GM21619 (cell line): ENCODE results near the gene C17orf107.

ENCODE experiments used
- ATAC-seq: cut with Tn5 transposase; IDR thresholded peaks from one replicate; pipeline ENCODE4 v1.9.1; 2021; ENCODE audit not compliant: unreplicated experiment

C17orf107 gene

DNA sequence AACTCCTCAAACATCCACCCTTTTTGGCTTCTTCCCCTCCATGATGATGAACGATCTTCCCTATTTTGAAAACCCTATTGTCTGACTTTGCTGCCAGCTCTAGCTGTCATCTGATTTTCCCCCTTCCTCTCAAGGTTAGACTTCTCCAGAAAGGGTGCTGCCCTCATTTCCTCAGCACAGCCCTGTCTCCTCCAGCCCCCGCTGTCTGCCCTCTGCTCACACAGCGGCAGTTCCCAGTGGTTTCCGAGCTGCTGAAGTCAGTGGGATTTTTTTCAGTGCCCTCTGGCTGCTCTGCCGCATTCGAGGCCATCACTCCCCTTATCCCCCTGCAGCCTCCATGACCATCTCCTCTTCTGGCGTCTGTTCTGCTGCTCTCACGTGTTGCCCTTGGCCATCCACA is 26.6 kb upstream of the C17orf107 start:
- no peak for ATAC-seq

DNA sequence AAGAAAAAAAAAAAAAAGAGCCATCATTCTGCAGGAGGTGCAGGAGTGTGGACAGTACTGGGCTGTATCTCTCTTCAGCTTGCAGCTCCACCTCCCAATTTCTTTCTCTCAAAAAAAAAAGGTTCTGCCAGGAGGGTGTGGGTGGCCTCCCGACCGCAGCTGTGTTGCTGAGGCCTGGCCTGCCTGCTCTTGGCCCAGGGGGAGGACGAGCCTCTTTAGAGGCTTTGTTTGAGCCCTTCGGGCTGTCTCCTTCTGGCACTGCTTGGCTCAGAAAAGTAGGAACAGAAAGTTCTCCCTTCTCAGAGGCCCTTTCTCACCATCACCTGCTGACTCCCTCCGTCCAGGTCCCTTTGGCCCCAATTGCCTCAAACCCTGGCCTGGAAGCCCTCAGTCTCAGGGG is 22.2 kb upstream of the C17orf107 start:
- no peak for ATAC-seq

DNA sequence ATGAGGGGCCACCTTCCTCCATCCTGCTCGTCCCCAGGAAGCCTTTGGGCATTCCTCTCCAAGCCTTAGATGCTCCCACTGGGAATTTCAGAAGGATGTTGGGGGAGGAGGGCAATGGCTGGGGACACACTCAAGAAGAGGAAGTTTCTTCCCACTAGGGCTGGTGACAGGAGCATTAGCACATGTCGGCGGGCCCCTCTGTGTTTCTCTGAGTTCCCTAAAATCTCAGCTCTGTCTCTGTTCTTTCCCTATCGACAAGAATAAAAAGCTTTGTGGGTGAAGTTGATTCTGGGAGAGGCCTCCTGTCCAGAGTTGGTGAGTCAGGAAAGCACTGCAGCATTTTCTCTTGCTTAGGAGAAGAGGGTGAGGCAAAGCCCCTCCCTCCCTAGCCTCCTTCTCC is 19.7 kb upstream of the C17orf107 start:
- ATAC-seq: no peak

DNA sequence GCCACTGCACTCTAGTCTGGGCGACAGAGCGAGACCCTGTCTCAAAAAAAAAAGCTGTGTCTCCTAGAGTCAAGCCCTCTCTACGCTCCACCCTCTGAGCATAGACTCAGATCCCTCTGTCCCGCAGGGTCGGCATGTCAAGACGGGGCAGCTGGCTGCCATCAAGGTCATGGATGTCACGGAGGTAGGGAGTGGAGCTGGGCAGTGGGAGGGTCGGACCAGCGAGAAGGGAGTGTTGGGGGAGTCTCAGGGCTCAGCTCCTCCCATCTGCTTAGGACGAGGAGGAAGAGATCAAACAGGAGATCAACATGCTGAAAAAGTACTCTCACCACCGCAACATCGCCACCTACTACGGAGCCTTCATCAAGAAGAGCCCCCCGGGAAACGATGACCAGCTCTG is 18.5 kb upstream of the C17orf107 start:
- no peak for ATAC-seq

DNA sequence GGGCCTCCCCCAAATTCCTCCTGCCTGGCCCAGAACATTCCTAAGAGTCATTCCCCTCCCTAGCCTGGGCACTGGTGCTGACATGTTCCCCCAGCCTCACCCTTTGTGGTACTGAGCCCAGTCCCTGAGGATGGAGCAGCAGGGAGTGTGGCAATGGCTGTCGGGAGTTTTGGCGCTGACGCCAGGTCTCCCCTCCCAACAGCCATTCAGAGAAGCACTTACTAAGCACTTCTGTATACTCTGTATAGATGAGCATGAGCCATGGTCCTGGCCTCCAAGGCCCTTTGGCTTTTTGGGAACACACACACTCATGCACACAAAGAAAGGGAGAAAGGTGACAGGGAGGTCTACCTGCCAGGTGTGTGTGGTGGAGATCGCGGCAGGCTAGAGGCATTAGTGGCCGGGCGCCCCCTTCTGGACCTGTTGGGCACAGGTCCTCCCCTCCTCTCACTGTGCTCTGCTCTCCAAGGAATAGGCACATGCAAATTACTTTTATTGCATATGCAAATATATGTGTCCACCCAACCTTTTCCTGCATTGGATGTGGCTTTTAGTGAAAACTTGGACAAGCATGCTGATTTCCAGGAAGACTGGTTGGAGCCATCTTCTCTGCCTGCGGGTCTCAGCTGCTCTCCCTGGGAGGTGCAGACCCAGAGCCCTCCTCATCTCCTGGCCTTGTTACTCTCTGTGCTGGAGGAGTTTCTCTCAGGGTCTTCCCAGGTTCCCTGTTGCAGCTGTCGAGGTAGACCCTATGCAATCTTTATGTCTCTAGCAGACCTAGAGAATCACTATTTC is 17.4 kb upstream of the C17orf107 start:
- no peak for ATAC-seq

DNA sequence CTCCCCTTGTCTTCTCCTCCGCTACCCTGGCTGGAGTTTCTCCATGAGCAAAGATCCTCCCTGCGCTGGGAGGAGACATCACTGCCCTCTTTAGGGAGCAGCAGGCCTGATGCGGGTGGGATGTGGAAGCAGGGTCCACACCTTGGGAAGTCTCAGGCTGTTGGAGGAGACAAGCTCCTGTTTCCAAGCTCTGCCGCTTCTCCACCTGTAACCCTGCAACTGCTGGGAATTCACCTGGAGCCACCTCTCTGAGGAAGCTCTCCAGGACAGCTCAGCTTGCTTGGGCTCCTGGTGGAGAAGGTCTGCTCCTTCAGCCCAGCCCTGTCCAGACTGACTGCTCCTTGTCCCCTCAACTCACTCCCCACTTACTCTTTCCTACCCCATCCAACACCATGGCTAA is 14.8 kb upstream of the C17orf107 start:
- no peak for ATAC-seq

DNA sequence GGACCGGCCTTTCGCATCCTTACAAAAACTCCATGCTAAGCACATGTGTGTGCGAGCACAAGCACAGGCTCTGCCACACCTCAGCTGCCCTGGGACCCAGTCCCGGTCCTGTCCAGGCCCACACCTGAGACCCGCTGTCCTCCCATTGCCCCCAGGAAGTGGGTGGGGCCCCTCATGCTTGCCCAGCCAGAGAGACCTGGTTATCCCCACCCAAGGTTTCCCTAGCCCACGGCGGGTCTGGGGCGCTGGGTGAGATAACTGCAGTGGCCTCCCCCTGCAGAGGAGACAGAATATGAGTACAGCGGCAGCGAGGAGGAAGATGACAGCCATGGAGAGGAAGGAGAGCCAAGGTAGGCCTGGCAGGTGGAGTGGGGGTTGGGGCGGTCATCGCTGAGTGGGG is 12.5 kb upstream of the C17orf107 start:
- no peak for ATAC-seq

DNA sequence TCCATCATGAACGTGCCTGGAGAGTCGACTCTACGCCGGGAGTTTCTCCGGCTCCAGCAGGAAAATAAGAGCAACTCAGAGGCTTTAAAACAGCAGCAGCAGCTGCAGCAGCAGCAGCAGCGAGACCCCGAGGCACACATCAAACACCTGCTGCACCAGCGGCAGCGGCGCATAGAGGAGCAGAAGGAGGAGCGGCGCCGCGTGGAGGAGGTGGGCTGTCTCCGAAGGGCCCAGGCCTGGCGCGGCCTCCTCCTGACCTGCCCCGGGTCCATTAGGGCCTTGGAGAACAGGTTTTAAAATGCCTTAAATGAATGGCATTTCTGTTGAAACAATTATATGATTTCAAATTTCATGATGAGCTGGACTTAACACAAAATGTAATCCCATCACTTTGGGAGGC is 11.8 kb upstream of the C17orf107 start:
- ATAC-seq: no peak

DNA sequence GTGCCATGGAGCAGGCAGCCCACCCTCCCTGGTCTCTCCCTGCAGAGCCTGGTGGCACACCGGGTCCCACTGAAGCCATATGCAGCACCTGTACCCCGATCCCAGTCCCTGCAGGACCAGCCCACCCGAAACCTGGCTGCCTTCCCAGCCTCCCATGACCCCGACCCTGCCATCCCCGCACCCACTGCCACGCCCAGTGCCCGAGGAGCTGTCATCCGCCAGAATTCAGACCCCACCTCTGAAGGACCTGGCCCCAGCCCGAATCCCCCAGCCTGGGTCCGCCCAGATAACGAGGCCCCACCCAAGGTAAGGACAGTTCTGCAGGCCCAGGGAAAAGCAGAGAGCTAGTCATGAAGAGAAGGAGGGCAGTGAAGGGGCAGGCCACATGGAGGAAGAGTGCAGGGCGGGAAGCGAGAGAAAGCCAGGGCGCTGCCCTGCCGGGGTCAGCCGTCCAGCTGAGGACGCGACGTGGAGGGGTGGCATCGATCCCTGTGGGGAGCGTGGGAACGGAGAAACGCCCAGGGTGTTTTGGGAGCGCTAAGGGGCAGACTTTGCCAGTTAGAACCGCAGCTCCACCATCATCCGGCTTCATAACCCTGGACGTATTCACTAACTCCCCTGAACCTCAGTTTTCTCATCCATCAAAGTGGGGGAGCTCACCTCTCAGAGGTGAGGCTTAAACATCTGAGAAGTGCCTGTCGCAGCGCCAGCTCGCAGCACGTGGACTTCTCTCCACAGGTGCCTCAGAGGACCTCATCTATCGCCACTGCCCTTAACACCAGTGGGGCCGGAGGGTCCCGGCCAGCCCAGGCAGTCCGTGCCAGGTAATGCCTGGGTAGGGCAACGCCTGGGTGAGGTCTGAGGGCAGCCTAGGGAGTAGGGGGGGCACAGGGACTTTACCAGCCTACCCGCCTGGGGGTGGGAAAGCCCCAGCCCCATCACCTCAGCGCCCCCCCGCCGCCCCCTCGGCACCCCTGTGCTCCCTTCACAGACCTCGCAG is 7.6 kb upstream of the C17orf107 start:
- ATAC-seq: no peak

DNA sequence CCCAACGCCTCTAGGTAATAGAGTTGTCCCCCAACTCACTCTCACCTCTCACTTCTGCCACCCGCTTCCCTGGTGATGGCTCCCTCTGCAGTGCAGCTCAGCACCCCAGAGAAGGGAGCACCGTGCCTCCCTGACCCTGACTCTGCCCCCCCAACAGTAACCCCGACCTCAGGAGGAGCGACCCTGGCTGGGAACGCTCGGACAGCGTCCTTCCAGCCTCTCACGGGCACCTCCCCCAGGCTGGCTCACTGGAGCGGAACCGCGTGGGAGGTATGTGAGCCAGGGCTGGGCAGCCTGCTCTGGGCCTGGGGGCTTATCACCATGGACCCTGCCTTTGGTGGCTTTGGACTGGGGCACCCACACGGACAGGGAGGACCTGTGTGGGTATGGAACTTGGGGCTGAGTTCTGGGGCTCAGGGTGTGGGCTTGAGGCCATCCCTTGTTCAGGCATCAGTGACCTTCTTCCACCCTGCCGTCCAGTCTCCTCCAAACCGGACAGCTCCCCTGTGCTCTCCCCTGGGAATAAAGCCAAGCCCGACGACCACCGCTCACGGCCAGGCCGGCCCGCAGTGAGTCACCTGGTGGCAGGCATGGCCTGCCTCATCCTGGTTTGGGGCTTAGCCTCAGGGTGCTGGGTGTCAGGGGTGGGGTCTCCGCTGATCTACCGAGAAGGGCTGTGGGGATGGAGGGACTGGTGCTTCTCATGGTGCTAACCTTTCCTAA is 6.7 kb upstream of the C17orf107 start:
- no peak for ATAC-seq

DNA sequence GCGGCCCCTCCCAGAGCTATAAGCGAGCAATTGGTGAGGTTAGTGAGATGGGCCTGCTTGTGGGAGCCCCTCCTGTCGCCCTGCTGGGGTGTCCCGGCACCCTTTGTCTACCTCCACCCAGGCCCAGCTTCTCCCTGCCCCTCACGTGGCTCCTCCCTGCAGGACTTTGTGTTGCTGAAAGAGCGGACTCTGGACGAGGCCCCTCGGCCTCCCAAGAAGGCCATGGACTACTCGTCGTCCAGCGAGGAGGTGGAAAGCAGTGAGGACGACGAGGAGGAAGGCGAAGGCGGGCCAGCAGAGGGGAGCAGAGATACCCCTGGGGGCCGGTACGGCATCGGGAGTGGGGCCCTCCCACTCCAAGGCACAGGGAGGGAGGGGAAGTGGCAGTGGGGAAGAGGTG is 6.1 kb upstream of the C17orf107 start:
- ATAC-seq: no peak

DNA sequence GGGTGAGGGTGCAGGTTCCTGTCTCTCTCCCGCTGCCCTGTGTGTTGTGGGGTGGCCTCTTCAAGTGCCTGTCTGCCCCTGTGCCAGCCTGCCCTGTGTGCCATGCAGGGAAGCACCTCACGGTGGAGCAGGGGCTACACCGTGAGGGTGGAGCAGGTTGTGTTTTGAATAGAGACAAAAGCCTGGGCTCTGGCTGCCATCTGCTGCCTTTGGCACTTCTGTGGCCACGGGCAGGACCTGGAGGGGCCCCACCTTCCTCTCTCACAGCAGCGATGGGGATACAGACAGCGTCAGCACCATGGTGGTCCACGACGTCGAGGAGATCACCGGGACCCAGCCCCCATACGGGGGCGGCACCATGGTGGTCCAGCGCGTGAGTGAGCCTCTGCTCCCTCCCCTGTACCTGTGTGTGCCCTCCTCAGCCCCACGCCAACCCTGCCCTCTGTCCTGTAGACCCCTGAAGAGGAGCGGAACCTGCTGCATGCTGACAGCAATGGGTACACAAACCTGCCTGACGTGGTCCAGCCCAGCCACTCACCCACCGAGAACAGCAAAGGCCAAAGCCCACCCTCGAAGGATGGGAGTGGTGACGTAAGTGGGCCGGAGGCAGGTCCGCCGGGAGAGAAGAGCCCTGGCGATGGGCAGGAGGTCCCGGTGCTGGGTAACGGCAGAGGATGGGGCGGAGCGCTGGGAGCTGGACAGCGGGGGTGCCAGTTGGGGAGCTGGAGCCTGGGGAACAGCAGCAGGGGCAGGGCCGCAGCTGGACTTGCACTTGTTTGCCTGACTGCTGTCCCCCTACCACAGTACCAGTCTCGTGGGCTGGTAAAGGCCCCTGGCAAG is 5.4 kb upstream of the C17orf107 start:
- ATAC-seq: no peak

DNA sequence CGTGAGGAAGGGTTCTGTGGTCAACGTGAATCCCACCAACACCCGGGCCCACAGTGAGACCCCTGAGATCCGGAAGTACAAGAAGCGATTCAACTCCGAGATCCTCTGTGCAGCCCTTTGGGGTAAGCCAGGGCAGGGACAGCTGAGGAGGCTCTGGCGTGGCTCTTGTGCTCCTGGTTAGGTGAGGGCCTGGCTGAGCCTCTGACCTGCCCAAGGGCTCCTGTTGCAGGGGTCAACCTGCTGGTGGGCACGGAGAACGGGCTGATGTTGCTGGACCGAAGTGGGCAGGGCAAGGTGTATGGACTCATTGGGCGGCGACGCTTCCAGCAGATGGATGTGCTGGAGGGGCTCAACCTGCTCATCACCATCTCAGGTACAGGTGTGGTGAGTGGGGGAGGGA is 4.2 kb upstream of the C17orf107 start:
- ATAC-seq: no peak

DNA sequence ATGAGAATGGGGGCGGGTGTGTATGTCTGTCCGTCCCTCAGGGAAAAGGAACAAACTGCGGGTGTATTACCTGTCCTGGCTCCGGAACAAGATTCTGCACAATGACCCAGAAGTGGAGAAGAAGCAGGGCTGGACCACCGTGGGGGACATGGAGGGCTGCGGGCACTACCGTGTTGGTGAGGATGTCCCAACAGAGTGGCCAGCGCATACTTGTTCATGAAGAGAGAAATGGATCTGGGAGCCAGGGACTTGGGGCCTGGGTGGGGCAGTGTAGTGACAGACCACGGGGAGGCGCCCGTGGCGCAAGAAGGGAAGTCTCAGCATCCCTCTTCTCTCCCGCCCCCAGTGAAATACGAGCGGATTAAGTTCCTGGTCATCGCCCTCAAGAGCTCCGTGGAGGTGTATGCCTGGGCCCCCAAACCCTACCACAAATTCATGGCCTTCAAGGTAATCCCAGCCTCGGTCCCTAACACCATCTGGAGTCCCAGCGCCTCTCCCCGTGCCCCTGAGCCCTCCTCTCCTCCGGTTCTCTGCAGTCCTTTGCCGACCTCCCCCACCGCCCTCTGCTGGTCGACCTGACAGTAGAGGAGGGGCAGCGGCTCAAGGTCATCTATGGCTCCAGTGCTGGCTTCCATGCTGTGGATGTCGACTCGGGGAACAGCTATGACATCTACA is 3.5 kb upstream of the C17orf107 start:
- no peak for ATAC-seq

DNA sequence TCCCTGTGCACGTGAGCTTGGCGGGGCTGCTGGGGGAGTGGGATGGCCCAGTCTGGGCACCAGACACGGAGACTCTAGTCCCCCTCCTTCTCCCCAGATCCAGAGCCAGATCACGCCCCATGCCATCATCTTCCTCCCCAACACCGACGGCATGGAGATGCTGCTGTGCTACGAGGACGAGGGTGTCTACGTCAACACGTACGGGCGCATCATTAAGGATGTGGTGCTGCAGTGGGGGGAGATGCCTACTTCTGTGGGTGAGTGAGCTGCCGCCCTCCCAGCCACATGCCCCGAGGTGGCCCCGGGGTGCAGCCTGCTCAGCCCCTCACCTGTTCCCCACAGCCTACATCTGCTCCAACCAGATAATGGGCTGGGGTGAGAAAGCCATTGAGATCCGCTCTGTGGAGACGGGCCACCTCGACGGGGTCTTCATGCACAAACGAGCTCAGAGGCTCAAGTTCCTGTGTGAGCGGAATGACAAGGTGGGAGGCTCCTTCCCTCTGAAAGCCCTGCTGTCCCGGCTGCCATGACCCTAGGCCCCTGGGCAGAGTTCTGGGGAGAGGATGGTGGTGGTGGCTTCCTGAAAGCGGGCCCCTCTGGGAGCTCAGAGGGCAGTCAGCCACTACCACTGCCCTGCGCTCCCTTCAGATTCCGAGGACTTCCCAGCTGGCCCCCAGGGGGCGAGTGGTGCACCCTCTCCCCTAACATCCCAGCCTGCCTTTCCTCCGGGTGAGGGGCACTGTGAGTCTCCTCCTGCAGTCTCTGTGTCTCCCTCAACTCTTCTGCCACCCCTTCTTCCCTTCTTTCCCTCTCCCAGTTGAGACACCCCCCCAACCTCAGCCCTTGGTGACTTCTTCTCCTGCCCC is 2.8 kb upstream of the C17orf107 start:
- no peak for ATAC-seq

DNA sequence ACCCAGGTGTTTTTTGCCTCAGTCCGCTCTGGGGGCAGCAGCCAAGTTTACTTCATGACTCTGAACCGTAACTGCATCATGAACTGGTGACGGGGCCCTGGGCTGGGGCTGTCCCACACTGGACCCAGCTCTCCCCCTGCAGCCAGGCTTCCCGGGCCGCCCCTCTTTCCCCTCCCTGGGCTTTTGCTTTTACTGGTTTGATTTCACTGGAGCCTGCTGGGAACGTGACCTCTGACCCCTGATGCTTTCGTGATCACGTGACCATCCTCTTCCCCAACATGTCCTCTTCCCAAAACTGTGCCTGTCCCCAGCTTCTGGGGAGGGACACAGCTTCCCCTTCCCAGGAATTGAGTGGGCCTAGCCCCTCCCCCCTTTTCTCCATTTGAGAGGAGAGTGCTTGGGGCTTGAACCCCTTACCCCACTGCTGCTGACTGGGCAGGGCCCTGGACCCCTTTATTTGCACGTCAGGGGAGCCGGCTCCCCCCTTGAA is 2.1 kb upstream of the C17orf107 start:
- no peak for ATAC-seq

DNA sequence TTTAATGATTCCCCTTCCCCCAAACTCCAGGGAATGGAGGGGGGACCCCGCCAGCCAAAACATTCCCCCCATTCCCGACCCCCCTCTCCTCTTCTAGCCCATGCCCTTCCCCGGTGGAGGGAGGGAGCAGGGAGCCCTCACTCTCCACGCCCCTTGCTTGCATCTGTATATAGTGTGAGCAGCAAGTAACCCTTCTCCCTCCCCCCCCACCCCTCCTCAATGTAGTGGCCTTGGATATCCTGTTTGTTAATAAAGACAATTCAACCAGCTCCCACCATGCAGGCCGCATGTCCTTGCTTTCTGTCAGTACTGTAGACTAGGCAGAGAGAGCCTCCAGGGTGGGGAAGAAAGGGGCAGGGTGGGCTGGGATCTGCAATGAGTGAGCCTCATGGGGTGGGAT is 1.6 kb upstream of the C17orf107 start:
- ATAC-seq: no peak

DNA sequence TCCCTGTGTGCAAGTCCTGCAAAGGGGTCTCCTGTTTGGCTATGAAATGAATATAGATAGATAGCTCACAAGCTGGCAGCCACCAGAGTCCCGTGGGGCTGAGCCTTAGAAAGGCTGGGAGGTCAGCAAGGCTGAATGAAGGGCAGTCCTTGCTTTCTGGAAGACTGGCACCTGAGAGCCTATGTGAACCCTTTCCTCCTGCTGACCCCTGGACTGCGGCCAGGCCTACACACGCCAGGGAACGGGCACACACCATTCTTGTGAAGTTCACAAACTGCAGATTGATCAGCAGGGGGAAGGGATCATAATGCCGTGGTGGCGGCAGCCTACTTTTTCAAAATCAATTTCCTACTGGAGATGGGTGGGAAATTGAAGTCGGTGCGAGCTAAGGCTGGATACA is 985 bp upstream of the C17orf107 start:
- ATAC-seq: no peak

DNA sequence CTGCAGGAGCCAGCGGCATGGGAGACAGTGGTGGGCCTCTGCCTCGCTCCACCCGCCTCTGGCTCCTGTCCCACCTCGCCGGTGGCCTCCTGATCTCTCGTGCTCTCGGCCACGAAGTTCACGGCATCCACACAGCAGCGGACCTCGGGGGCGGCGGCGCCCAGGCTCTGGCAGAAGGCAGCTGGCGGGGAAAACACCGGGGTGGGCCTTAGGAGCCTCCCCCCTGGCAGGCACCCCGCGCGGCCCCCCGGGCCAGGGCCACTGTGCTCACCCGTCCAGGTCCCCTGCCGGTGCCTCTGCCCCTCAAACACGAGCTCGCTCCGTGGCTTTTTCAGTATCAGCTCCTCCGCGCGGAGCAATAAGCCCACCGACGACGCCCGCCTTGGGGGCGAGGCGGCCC is 409 bp upstream of the C17orf107 start:
- ATAC-seq: no peak
